Measurements from ENCODE around the gene CARD10. TPM values are rescaled to one million over a fixed set of nuclear protein-coding genes. Genes with fewer than 3 reads are reported as not detected.

The CARD10 gene
- total and polyA plus RNA-seq, 2 of the 8 experiments (the other 6 are each of a cell fraction or from before 2014, with no cell fraction given): 13.5 to 14.4 TPM

DNA sequence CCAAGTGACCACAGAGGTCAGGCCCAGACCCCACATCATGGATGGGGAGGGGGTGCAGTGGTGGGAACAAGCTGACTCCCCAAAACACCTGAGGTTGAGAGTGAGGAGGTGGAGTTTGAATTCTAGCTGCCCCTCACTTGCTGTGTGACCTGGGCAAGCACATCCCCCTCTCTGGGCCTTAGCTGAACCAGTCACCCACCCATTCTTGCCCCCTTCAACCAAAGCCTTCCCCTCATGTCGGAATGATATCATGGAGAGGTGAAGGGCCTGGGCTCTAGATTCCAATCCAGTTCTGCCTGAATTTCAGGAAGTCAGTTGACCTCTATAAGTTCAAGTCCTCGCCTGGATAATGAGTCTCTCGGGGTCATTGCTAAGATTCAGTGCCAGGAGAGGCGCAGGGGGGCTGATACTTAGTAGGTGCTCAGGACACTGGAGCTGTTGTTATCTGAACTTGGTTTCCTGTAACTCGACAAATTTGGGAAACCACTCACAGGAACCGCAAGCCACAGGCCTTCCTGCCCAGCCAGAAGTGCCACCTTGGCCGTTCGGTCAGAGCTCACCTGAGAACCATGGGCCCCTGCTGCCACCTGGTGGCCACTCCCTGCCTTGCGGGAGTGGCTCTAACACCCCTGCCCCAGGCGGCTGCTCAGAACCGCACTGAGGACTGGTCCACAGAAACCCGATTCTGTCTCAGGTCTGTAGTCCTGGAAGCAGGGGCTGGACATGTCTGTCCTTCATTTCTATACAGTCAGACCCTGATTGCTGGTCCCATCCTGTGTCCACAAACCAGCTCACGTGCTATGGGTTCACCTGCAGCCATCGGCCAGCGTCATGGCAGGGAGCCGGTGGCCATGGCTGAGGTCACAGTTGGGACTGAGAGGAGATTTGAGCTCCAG is 47.9 kb upstream of the CARD10 start:
- Histone ChIP-seq H3K79me1 (ENCODE audit: low read depth, low read length) (no peaks in the 10 kb centered on the region), H3K4me2 (ENCODE audit: insufficient read depth in 1 of 2, low read depth in 2 of 2, low read length in 2 of 2) (no peak overlapping the region), H2BK15ac (ENCODE audit: low read length) (peak overlapping the region; percentile 21; the same call in 1 of the 2 replicates), H3K79me2 (ENCODE audit: control insufficient read depth in 1 of 2, insufficient read depth in 2 of 2, low read length in 2 of 2) (no peaks in the 10 kb centered on the region), H2AFZ (ENCODE audit: low read length) (no peak overlapping the region), H2BK120ac (replicated peaks; ENCODE audit: low read depth, low read length) (no peak overlapping the region), H3K9me3 (ENCODE audit: insufficient read depth in 2 of 2, low read depth in 1 of 2, low read length in 1 of 2) (no peaks in the 10 kb centered on the region), H3K18ac (ENCODE audit: extremely low read depth, low read length) (no peak overlapping the region), H3K4ac (replicated peaks; ENCODE audit: insufficient read length, low read depth, low read length) (no peak overlapping the region), H3K14ac (ENCODE audit: insufficient read length) (no peak overlapping the region), H3K56ac (replicated peaks; ENCODE audit: insufficient read length, low read depth, low read length) (no peak overlapping the region), H4K91ac (replicated peaks; ENCODE audit: insufficient read length, low read length) (peak overlapping the region; percentile 26), H4K20me1 (replicated peaks in 1 of 2; ENCODE audit: control insufficient read depth in 1 of 2, insufficient read depth in 2 of 2, low read length in 2 of 2) (no peaks in the 10 kb centered on the region), H2BK5ac (ENCODE audit: low read depth, low read length) (peak overlapping the region; percentile 24), H4K5ac (ENCODE audit: insufficient read length, low read depth, low read length) (no peak overlapping the region), H3K27me3 (replicated peaks in 1 of 4; ENCODE audit: control insufficient read depth in 3 of 4, extremely low read depth in 1 of 4, insufficient read depth in 3 of 4, low read length in 3 of 4) (no peaks in the 10 kb centered on the region; a peak in 1 of 7 replicates), H4K8ac (ENCODE audit: extremely low read depth, insufficient read depth, low read length) (no peak overlapping the region), H2AK5ac (ENCODE audit: low read depth, low read length) (peak overlapping the region; percentile 8; the same call in 1 of the 2 replicates), H3K23ac (ENCODE audit: insufficient read length) (no peak overlapping the region), H3K4me3 (ENCODE audit: extremely low read depth in 1 of 4, insufficient read depth in 2 of 4, low read depth in 3 of 4, low read length in 4 of 4) (no peak overlapping the region), H3K36me3 (ENCODE audit: control insufficient read depth in 2 of 4, insufficient read depth in 4 of 4, low read length in 3 of 4) (no peaks in the 10 kb centered on the region), H3K23me2 (ENCODE audit: low read depth, low read length) (no peaks in the 10 kb centered on the region), H2BK12ac (ENCODE audit: low read depth, low read length) (peak overlapping the region; percentile 80; the same call in 1 of the 2 replicates), H3K9ac (replicated peaks in 1 of 4; ENCODE audit: extremely low read depth in 1 of 4, low read depth in 3 of 4, low read length in 3 of 4) (no peak overlapping the region), H3K27ac (ENCODE audit: low read depth, low read length) (no peak overlapping the region), H2BK20ac (ENCODE audit: low read length) (0 out of 2 replicates have a peak overlapping the region, but pooled peaks have one; percentile 72), H3K4me1 (replicated peaks in 1 of 4; ENCODE audit: control insufficient read depth in 3 of 4, insufficient read depth in 4 of 4, low read length in 3 of 4) (peaks cover 13 to 35% (median 20%) of the 10 kb centered on the region in 4 experiments)
- DNase-seq (ENCODE audit: low read depth in 1 of 2, low spot score in 2 of 2) (peak in 1 of 2 experiments; percentile 98), FAIRE-seq (peak; percentile 83)
- CTCF ChIA-PET (ENCODE audit: partially characterized antibody): interaction anchor here (0.6 to 39.4 kb wide), 42 partner anchors 11 to 545 kb away, joined by 3 to 1347 read pairs (median 5); partner anchors contain the start of genes GGA1, LGALS2, MFNG and PDXP
- 65% methylated on average over 16 of the region's 16 CpGs; no CpG with 5 or more reads in 1 of the 2 experiments for WGBS, 2 experiments (ENCODE audit: extremely low coverage in 1 of 2, insufficient coverage in 1 of 2, insufficient read length in 1 of 2, insufficient replicate concordance in 2 of 2, low coverage in 1 of 2, low lambda C conversion rate in 2 of 2, missing lambda C conversion rate in 1 of 2)
- POLR2A ChIA-PET (ENCODE audit: partially characterized antibody): interaction anchor here (0.9 to 12.2 kb wide), 9 partner anchors 9 to 119 kb away, joined by 3 to 198 read pairs (median 4); partner anchors contain the start of gene NOL12
- TF ChIP-seq BRCA1 (IDR thresholded peaks at IDR 0.05; ENCODE audit: low read depth, low read length): no peak
- no peak for TF ChIP-seq SAP30 (IDR thresholded peaks at IDR 0.05; ENCODE audit: insufficient read depth, insufficient replicate concordance, low read length)
